H1 (cell line): ENCODE results near the gene SPRING1. TPM values are rescaled to one million over a fixed set of nuclear protein-coding genes. Genes with fewer than 3 reads are reported as not detected.

Experiments
- E2F6 ChIP-seq: IDR thresholded peaks from 2 replicates; pipeline ENCODE4 v1.6.1; 2012; ENCODE audit warnings: inconsistent platforms
- JUN ChIP-seq: IDR thresholded peaks from 2 replicates; pipeline ENCODE4 v1.6.1; 2011; ENCODE audit warnings: low read depth, mild to moderate bottlenecking, improper control_type of control experiment, low read length
- KDM4A ChIP-seq: IDR thresholded peaks from one replicate; pipeline ENCODE4 v1.7.1; 2012; ENCODE audit warnings: low read depth, mild to moderate bottlenecking, moderate library complexity, low read length, inconsistent platforms; ENCODE audit not compliant: severe bottlenecking
- NRF1 ChIP-seq: IDR thresholded peaks from 2 replicates; pipeline ENCODE4 v1.6.1; 2011; ENCODE audit warnings: mild to moderate bottlenecking, low read depth, low read length, improper control_type of control experiment
- RAD21 ChIP-seq, 2 experiments: IDR thresholded peaks in 1 of 2; conservative IDR thresholded peaks in 1 of 2; 2 replicates each; pipeline ENCODE4 v1.6.1; 2011; ENCODE audit warnings: low read depth in 2 of 2, low read length in 2 of 2, improper control_type of control experiment in 1 of 2, inconsistent platforms in 1 of 2, mild to moderate bottlenecking in 1 of 2, moderate library complexity in 1 of 2
- SP4 ChIP-seq: IDR thresholded peaks from 2 replicates; pipeline ENCODE4 v1.6.1; 2012; ENCODE audit warnings: low read length, inconsistent platforms
- polyA plus RNA-seq, 7 experiments: library from polyadenylated mRNA; depleted of rRNA in 3 of 7; stranded (reverse) in 5 of 7; unstranded in 2 of 7; fragments of >200 nt in 5 of 7; fragments of 200-250 nt in 2 of 7; gene quantifications; 1 replicate in 5 of 7; 2 replicates in 1 of 7; 4 replicates in 1 of 7; pipeline versions ENCODE4 v1.2.1 to v1.2.3, GENCODE V29; 2011 to 2013; ENCODE audit warnings: missing spikeins in 2 of 7, mixed read lengths in 2 of 7
- total RNA-seq: library from RNA; stranded (reverse); fragmentation: NEBNext Ultra II Directional; extraction: Animal tissue kit (Norgen Biotek cat#: 25700); gene quantifications from 2 replicates; pipeline ENCODE4 v1.2.1, GENCODE V29; 2021

Gene SPRING1
- total and polyA plus RNA-seq, 2 of the 8 experiments (the other 6 are each of a cell fraction or from before 2014, with no cell fraction given), result 14.3 to 46.5 TPM

- TF ChIP-seq RAD21 (IDR thresholded peaks at IDR 0.05 in 1 of 2, conservative IDR thresholded peaks at IDR 0.05 in 1 of 2; ENCODE audit: low read depth in 2 of 2, low read length in 2 of 2) (no peak), E2F6 (no peak), JUN (no peak), KDM4A (no peak), SP4 (no peak), NRF1 (no peak)
- TF ChIP-seq, all 59 proteins: peak for 0
These were observed 25.2 kb downstream of the SPRING1 start (continued) for GRCh38 chr12:116712458-116713303.
